HepG2 (cell line): ENCODE data around the gene TYROBP. TPM values are rescaled to one million over a fixed set of nuclear protein-coding genes. Genes with fewer than 3 reads are reported as not detected.

Source experiments
- HNF4A ChIP-seq: sonication (generic); formaldehyde crosslinking; IDR thresholded peaks from 2 replicates; pipeline ENCODE4 v1.4.0; 2020; ENCODE audit warnings: missing genetic modification reagents
- KDM4B ChIP-seq: sonication (generic); formaldehyde crosslinking; IDR thresholded peaks from 2 replicates; pipeline ENCODE4 v1.4.0; 2020; ENCODE audit warnings: missing genetic modification reagents
- LCORL ChIP-seq, 2 experiments: fragments of 450-650 bp in 1 of 2; sonication (generic) in 1 of 2; formaldehyde crosslinking in 1 of 2; IDR thresholded peaks; 2 replicates each; pipeline versions ENCODE4 v1.5.0 to v1.6.1; 2017 to 2020; ENCODE audit warnings: antibody characterized with exemption in 1 of 2, missing genetic modification reagents in 1 of 2
- MAFK ChIP-seq, 2 experiments: IDR thresholded peaks in 1 of 2; conservative IDR thresholded peaks in 1 of 2; 2 replicates each; pipeline ENCODE4 v1.6.1; 2011; ENCODE audit warnings: improper control_type of control experiment in 2 of 2, low read length in 2 of 2
- RARA ChIP-seq: IDR thresholded peaks from 2 replicates; pipeline ENCODE4 v1.6.1; 2016; ENCODE audit warnings: missing genetic modification reagents, missing compliant biosample characterization
- RNF2 ChIP-seq: fragments of 450-650 bp; conservative IDR thresholded peaks from 2 replicates; pipeline ENCODE4 v1.6.1; 2016; ENCODE audit warnings: low read depth
- SAP130 ChIP-seq: IDR thresholded peaks from 2 replicates; pipeline ENCODE4 v1.6.1; 2016; ENCODE audit warnings: low read depth
- SMAD9 ChIP-seq: sonication (generic); formaldehyde crosslinking; IDR thresholded peaks from 2 replicates; pipeline ENCODE4 v1.5.1; 2020; ENCODE audit warnings: mild to moderate bottlenecking, missing genetic modification reagents
- UBTF ChIP-seq: sonication (generic); formaldehyde crosslinking; IDR thresholded peaks from 2 replicates; pipeline ENCODE4 v1.4.0; 2020; ENCODE audit warnings: mild to moderate bottlenecking, missing genetic modification reagents
- ZBTB7B ChIP-seq: sonication (generic); formaldehyde crosslinking; IDR thresholded peaks from 2 replicates; pipeline ENCODE4 v1.4.0; 2020; ENCODE audit warnings: missing genetic modification reagents
- ZNF30 ChIP-seq: sonication (generic); formaldehyde crosslinking; IDR thresholded peaks from 2 replicates; pipeline ENCODE4 v1.5.0; 2020; ENCODE audit warnings: mild to moderate bottlenecking, missing genetic modification reagents
- ZNF335 ChIP-seq: sonication (generic); formaldehyde crosslinking; IDR thresholded peaks from 2 replicates; pipeline ENCODE4 v1.4.0; 2020; ENCODE audit warnings: missing genetic modification reagents
- ZNF564 ChIP-seq: sonication (generic); formaldehyde crosslinking; IDR thresholded peaks from 2 replicates; pipeline ENCODE4 v1.8.1; 2023; ENCODE audit warnings: mild to moderate bottlenecking, missing genetic modification reagents
- ZNF605 ChIP-seq: sonication (generic); formaldehyde crosslinking; IDR thresholded peaks from 2 replicates; pipeline ENCODE4 v1.8.0; 2022; ENCODE audit warnings: mild to moderate bottlenecking, missing genetic modification reagents
- polyA plus RNA-seq, 8 experiments: library from polyadenylated mRNA; depleted of rRNA in 3 of 8; stranded (reverse) in 7 of 8; unstranded in 1 of 8; fragments of >200 nt; fragmentation: Illumina TruSeq in 4 of 8; extraction: Trizol in 4 of 8; gene quantifications; 2 replicates each; pipeline versions ENCODE4 v1.2.1 to v1.2.3, GENCODE V29; 2011 to 2016; ENCODE audit warnings: low read depth in 4 of 8, missing spikeins in 1 of 8, mixed read lengths in 1 of 8; ENCODE audit not compliant: insufficient read depth in 1 of 8
- total RNA-seq, 5 experiments: library from RNA; depleted of rRNA; stranded (reverse); fragments of >200 nt; fragmentation: Illumina TruSeq; extraction: Trizol; gene quantifications; 2 replicates each; pipeline ENCODE4 v1.2.3, GENCODE V29; 2016; ENCODE audit warnings: low read depth in 1 of 5
- TF ChIP-seq, protein P1 (sequence below): sonication (generic); formaldehyde crosslinking; IDR thresholded peaks from 2 replicates; pipeline ENCODE4 v1.4.0; 2020; ENCODE audit warnings: missing genetic modification reagents
- TF ChIP-seq, protein P2 (sequence below): sonication (generic); formaldehyde crosslinking; IDR thresholded peaks from 2 replicates; pipeline ENCODE4 v1.4.0; 2020; ENCODE audit warnings: mild to moderate bottlenecking, missing genetic modification reagents
- TF ChIP-seq, protein P3 (sequence below): sonication (generic); formaldehyde crosslinking; IDR thresholded peaks from 2 replicates; pipeline ENCODE4 v1.8.1; 2023; ENCODE audit warnings: mild to moderate bottlenecking, missing genetic modification reagents
- TF ChIP-seq, protein P4 (sequence below): sonication (generic); formaldehyde crosslinking; IDR thresholded peaks from 2 replicates; pipeline ENCODE4 v1.4.0; 2020; ENCODE audit warnings: missing genetic modification reagents
- TF ChIP-seq, protein P5 (sequence below): sonication (generic); formaldehyde crosslinking; IDR thresholded peaks from 2 replicates; pipeline ENCODE4 v1.5.1; 2020; ENCODE audit warnings: mild to moderate bottlenecking, missing genetic modification reagents, moderate library complexity

TYROBP gene
- total and polyA plus RNA-seq, 2 of the 13 experiments (the other 11 are each of a cell fraction or from before 2014, with no cell fraction given), result not detected

- TF ChIP-seq RNF2, result no peak
- TF ChIP-seq MAFK (conservative IDR thresholded peaks at IDR 0.05 in 1 of 2, IDR thresholded peaks at IDR 0.05 in 1 of 2; ENCODE audit: low read length in 2 of 2), result no peak
- TF ChIP-seq, protein P1, sequence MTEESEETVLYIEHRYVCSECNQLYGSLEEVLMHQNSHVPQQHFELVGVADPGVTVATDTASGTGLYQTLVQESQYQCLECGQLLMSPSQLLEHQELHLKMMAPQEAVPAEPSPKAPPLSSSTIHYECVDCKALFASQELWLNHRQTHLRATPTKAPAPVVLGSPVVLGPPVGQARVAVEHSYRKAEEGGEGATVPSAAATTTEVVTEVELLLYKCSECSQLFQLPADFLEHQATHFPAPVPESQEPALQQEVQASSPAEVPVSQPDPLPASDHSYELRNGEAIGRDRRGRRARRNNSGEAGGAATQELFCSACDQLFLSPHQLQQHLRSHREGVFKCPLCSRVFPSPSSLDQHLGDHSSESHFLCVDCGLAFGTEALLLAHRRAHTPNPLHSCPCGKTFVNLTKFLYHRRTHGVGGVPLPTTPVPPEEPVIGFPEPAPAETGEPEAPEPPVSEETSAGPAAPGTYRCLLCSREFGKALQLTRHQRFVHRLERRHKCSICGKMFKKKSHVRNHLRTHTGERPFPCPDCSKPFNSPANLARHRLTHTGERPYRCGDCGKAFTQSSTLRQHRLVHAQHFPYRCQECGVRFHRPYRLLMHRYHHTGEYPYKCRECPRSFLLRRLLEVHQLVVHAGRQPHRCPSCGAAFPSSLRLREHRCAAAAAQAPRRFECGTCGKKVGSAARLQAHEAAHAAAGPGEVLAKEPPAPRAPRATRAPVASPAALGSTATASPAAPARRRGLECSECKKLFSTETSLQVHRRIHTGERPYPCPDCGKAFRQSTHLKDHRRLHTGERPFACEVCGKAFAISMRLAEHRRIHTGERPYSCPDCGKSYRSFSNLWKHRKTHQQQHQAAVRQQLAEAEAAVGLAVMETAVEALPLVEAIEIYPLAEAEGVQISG (CRISPR knock-in tag), result no peak
- TF ChIP-seq SMAD9 (CRISPR knock-in tag), result no peak
- TF ChIP-seq, protein P2, sequence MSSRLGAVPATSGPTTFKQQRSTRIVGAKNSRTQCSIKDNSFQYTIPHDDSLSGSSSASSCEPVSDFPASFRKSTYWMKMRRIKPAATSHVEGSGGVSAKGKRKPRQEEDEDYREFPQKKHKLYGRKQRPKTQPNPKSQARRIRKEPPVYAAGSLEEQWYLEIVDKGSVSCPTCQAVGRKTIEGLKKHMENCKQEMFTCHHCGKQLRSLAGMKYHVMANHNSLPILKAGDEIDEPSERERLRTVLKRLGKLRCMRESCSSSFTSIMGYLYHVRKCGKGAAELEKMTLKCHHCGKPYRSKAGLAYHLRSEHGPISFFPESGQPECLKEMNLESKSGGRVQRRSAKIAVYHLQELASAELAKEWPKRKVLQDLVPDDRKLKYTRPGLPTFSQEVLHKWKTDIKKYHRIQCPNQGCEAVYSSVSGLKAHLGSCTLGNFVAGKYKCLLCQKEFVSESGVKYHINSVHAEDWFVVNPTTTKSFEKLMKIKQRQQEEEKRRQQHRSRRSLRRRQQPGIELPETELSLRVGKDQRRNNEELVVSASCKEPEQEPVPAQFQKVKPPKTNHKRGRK (CRISPR knock-in tag), result no peak
- 0 out of 2 replicates have a peak, but pooled peaks have one; percentile 33 for TF ChIP-seq ZBTB7B
- TF ChIP-seq UBTF, result peak; percentile 33; the same call in 1 of the 2 replicates
- TF ChIP-seq, protein P3, sequence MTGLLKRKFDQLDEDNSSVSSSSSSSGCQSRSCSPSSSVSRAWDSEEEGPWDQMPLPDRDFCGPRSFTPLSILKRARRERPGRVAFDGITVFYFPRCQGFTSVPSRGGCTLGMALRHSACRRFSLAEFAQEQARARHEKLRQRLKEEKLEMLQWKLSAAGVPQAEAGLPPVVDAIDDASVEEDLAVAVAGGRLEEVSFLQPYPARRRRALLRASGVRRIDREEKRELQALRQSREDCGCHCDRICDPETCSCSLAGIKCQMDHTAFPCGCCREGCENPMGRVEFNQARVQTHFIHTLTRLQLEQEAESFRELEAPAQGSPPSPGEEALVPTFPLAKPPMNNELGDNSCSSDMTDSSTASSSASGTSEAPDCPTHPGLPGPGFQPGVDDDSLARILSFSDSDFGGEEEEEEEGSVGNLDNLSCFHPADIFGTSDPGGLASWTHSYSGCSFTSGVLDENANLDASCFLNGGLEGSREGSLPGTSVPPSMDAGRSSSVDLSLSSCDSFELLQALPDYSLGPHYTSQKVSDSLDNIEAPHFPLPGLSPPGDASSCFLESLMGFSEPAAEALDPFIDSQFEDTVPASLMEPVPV (CRISPR knock-in tag), result no peak
- TF ChIP-seq LCORL (IDR thresholded peaks at IDR 0.05), result no peak
- TF ChIP-seq LCORL (CRISPR knock-in tag; IDR thresholded peaks at IDR 0.05), result no peak
- TF ChIP-seq, protein P4, sequence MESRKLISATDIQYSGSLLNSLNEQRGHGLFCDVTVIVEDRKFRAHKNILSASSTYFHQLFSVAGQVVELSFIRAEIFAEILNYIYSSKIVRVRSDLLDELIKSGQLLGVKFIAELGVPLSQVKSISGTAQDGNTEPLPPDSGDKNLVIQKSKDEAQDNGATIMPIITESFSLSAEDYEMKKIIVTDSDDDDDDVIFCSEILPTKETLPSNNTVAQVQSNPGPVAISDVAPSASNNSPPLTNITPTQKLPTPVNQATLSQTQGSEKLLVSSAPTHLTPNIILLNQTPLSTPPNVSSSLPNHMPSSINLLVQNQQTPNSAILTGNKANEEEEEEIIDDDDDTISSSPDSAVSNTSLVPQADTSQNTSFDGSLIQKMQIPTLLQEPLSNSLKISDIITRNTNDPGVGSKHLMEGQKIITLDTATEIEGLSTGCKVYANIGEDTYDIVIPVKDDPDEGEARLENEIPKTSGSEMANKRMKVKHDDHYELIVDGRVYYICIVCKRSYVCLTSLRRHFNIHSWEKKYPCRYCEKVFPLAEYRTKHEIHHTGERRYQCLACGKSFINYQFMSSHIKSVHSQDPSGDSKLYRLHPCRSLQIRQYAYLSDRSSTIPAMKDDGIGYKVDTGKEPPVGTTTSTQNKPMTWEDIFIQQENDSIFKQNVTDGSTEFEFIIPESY (CRISPR knock-in tag), result peak; percentile 16; the same call in 1 of the 2 replicates
- TF ChIP-seq HNF4A, result peak; percentile 51
- TF ChIP-seq ZNF30, result no peak
- TF ChIP-seq SAP130 (CRISPR knock-in tag), result 0 out of 2 replicates have a peak, but pooled peaks have one; percentile 39
- peak; percentile 60 for TF ChIP-seq RARA (CRISPR knock-in tag)
- TF ChIP-seq KDM4B (CRISPR knock-in tag), result no peak
- no peak for TF ChIP-seq ZNF564 (CRISPR knock-in tag)
- TF ChIP-seq ZNF605 (CRISPR knock-in tag), result no peak
- no peak for TF ChIP-seq ZNF335 (CRISPR knock-in tag)
- TF ChIP-seq, protein P5, sequence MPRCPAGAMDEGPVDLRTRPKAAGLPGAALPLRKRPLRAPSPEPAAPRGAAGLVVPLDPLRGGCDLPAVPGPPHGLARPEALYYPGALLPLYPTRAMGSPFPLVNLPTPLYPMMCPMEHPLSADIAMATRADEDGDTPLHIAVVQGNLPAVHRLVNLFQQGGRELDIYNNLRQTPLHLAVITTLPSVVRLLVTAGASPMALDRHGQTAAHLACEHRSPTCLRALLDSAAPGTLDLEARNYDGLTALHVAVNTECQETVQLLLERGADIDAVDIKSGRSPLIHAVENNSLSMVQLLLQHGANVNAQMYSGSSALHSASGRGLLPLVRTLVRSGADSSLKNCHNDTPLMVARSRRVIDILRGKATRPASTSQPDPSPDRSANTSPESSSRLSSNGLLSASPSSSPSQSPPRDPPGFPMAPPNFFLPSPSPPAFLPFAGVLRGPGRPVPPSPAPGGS, result no peak
Measured at GRCh38 chr19:35862528-35862927, 45.6 kb downstream of the TYROBP start (continued).
